K562 (cell line): ENCODE results near the gene ZDHHC24. TPM values are rescaled to one million over a fixed set of nuclear protein-coding genes. Genes with fewer than 3 reads are reported as not detected.

ENCODE experiments used
- ATAC-seq: fragments of 200-7000 bp; cut with Tn5 transposase; 3 replicates; pipeline ENCODE4 v1.9.1; 2020; ENCODE audit warnings: moderate library complexity
- BruUV-seq: library from RNA; stranded (reverse); fragments of 400-500 nt; replicated peaks from 2 replicates; lab custom pipeline; 2021; lab: Mats Ljungman, UMichigan
- CTCF ChIA-PET: fragments of 300-600 bp; formaldehyde crosslinking; extraction: SDS; loops from one replicate; lab custom pipeline; 2021; ENCODE audit warnings: low intra/inter-chr PET ratio; lab: Yijun Ruan, JAX
- POLR2A ChIA-PET: fragments of 300-600, 350-650 bp; sonication (Branson Sonifier 250); formaldehyde crosslinking; extraction: SDS; loops from one replicate; lab custom pipeline; 2021; ENCODE audit warnings: antibody characterized with exemption, inconsistent platforms; lab: Yijun Ruan, JAX
- DNase-seq, 4 experiments: peaks; one replicate each; pipeline versions ENCODE4 v3.0.0 to v3.0.0-alpha.2; 2011 to 2018; ENCODE audit warnings: low spot score in 3 of 4, mixed read lengths in 3 of 4; ENCODE audit errors: extremely low read depth in 1 of 4
- FAIRE-seq: peaks from 2 replicates; lab custom pipeline; 2011; peaks lifted over from hg19 to GRCh38; lab: Jason Lieb, UNC
- H2AFZ ChIP-seq: 2 replicates; pipeline ENCODE4 v1.6.0; 2011; ENCODE audit warnings: low read depth, low read length, control low read depth, inconsistent platforms
- H3K27ac ChIP-seq: fragments of 200-600 bp; 3 replicates; pipeline ENCODE4 v1.8.0; 2011; ENCODE audit warnings: low read depth, mild to moderate bottlenecking, control low read depth, inconsistent platforms, low read length, moderate library complexity, mixed read lengths; ENCODE audit errors: extremely low read depth
- H3K27me3 ChIP-seq, 2 experiments: fragments of 300-600 bp in 1 of 2; 2 replicates in 1 of 2; 3 replicates in 1 of 2; pipeline versions ENCODE4 v1.6.0 to v1.8.0; 2011; ENCODE audit warnings: inconsistent platforms in 2 of 2, low read length in 2 of 2, mild to moderate bottlenecking in 1 of 2, mixed read lengths in 1 of 2, moderate library complexity in 1 of 2; ENCODE audit not compliant: control insufficient read depth in 2 of 2, insufficient read depth in 2 of 2
- H3K36me3 ChIP-seq: fragments of 300-600 bp; 3 replicates; pipeline ENCODE4 v1.8.0; 2011; ENCODE audit warnings: mild to moderate bottlenecking, low read length, inconsistent platforms; ENCODE audit not compliant: control insufficient read depth, insufficient read depth
- H3K4me1 ChIP-seq, 2 experiments: fragments of 200-600 bp in 1 of 2; replicated peaks in 1 of 2; 2 replicates in 1 of 2; 3 replicates in 1 of 2; pipeline versions ENCODE4 v1.5.1 to v1.8.0; 2011; ENCODE audit warnings: inconsistent platforms in 2 of 2, low read length in 2 of 2, mild to moderate bottlenecking in 1 of 2, mixed read lengths in 1 of 2, moderate library complexity in 1 of 2; ENCODE audit not compliant: control insufficient read depth in 2 of 2, insufficient read depth in 2 of 2
- H3K4me2 ChIP-seq: 2 replicates; pipeline ENCODE4 v1.6.1; 2011; ENCODE audit warnings: low read length, control low read depth, inconsistent platforms, mixed read lengths; ENCODE audit not compliant: insufficient read depth
- H3K4me3 ChIP-seq: fragments of 200-600 bp; sonication (generic), shearing (Covaris generic); 2 replicates; pipeline ENCODE4 v1.5.1; 2016; ENCODE audit warnings: control low read depth, inconsistent platforms
- H3K79me2 ChIP-seq: fragments of 200-600 bp; 3 replicates; pipeline ENCODE4 v1.8.0; 2011; ENCODE audit warnings: low read length, inconsistent platforms; ENCODE audit not compliant: control insufficient read depth, insufficient read depth
- H3K9ac ChIP-seq, 2 experiments: 2 replicates each; pipeline versions ENCODE4 v1.6.0 to v1.6.1; 2011; ENCODE audit warnings: low read depth in 2 of 2, low read length in 2 of 2, control low read depth in 1 of 2, inconsistent platforms in 1 of 2, mild to moderate bottlenecking in 1 of 2, mixed read lengths in 1 of 2; ENCODE audit not compliant: insufficient read depth in 1 of 2
- H3K9me1 ChIP-seq: one replicate; pipeline ENCODE4 v1.6.0; 2011; ENCODE audit warnings: inconsistent platforms, mild to moderate bottlenecking, low read length, moderate library complexity; ENCODE audit not compliant: control insufficient read depth, insufficient read depth
- H3K9me3 ChIP-seq: replicated peaks from 2 replicates; pipeline ENCODE4 v1.5.1; 2011; ENCODE audit warnings: low read depth, low read length, inconsistent platforms; ENCODE audit not compliant: control insufficient read depth, insufficient read depth
- H4K20me1 ChIP-seq: replicated peaks from 2 replicates; pipeline ENCODE4 v1.6.1; 2011; ENCODE audit warnings: low read length, inconsistent platforms, mixed read lengths; ENCODE audit not compliant: control insufficient read depth, insufficient read depth
- BCOR ChIP-seq: fragments of 450-650 bp; IDR thresholded peaks from 2 replicates; pipeline ENCODE4 v1.6.1; 2016
- KDM1A ChIP-seq, 2 experiments: fragments of 450-650 bp; IDR thresholded peaks; 2 replicates each; pipeline ENCODE4 v1.6.1; 2016; ENCODE audit warnings: mild to moderate bottlenecking in 2 of 2
- KLF1 ChIP-seq: fragments of 450-650 bp; IDR thresholded peaks from 2 replicates; pipeline ENCODE4 v1.6.1; 2016; ENCODE audit warnings: missing genetic modification characterization, missing compliant biosample characterization
- RBM25 ChIP-seq: fragments of 200-400 bp; formaldehyde crosslinking; IDR thresholded peaks from 2 replicates; pipeline ENCODE4 v1.6.1; 2018; ENCODE audit warnings: low read length, low read depth, moderate library complexity; ENCODE audit not compliant: severe bottlenecking
- SMAD1 ChIP-seq: fragments of 150-350 bp; IDR thresholded peaks from 2 replicates; pipeline ENCODE4 v1.6.1; 2014; ENCODE audit warnings: low read length, low read depth; ENCODE audit not compliant: partially characterized antibody
- WGBS: fragments of 100-300 bp; shearing (Covaris generic); methylation state at CpG from one replicate; pipeline ENCODE4 v1.1.6; 2016; ENCODE audit warnings: low coverage, mixed read lengths; ENCODE audit not compliant: insufficient coverage; ENCODE audit errors: missing lambda C conversion rate; 5-methylcytosine and 5-hydroxymethylcytosine counted together
- in situ Hi-C: fragments of 300-500 bp; cut with MboI; formaldehyde crosslinking; loops from 4 replicates; pipeline ENCODE4 v1.15.0; 2018; ENCODE audit warnings: inconsistent platforms, mixed read lengths
- intact Hi-C: fragments of 100-400 bp; cut with micrococcal nuclease; formaldehyde crosslinking; loops from 2 replicates; pipeline ENCODE4 v1.14.2; 2022
- polyA plus RNA-seq, 8 experiments: library from polyadenylated mRNA; depleted of rRNA in 4 of 8; stranded (reverse) in 5 of 8; unstranded in 3 of 8; fragments of >200 nt; fragmentation: Nextera tagmentation in 2 of 8; fragmentation: Illumina TruSeq in 1 of 8; extraction: Ambion mirVana in 2 of 8; extraction: Trizol in 1 of 8; gene quantifications; 2 replicates each; pipeline versions ENCODE4 v1.2.1 to v1.2.3, GENCODE V29; 2011 to 2014; ENCODE audit warnings: inconsistent platforms in 1 of 8, missing spikeins in 1 of 8
- total RNA-seq, 7 experiments: library from RNA; depleted of rRNA in 6 of 7; stranded (reverse); fragments of >200 nt in 6 of 7; fragmentation: Illumina TruSeq in 2 of 7; extraction: Trizol in 2 of 7; gene quantifications; 2 replicates each; pipeline versions ENCODE4 v1.2.1 to v1.2.3, GENCODE V29; 2011 to 2021; ENCODE audit warnings: low replicate concordance in 1 of 7

The ZDHHC24 gene
- total and polyA plus RNA-seq, 9 of the 15 experiments (the other 6 are each of a cell fraction or from before 2014, with no cell fraction given), result 0.45 to 11.2 (median 2.7) TPM

DNA sequence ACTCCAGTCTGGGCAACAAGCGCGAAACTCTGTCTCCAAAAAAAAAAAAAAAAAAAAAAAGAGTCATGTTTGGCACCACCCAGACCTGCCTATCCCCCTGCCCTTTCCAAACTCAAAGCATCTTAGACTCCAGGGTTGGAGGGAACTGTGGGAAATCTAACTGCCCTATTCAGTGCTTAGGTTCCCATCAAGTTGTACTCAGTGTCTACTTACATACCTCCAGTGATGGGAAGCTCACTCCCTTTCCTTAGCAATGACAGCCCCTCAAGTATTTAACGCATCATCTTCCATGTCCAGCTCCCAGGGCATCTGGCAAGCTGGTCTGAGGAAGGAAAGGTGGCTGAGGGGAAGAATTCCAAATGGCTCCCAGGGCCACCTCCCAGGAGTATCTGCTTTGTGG, 3.8 kb upstream of the ZDHHC24 start:
- no peak overlapping the region for H3K4me3 ChIP-seq
- TF ChIP-seq BCOR (peak; percentile 85), RBM25 (peak; percentile 71), KDM1A (IDR thresholded peaks at IDR 0.05) (peak; percentile 35 to 58; a peak in 2 of 4 replicates), KLF1 (no peak), SMAD1 (no peak)
- TF ChIP-seq, all 486 proteins: peak for 3
- DNase-seq, result no peak
- CTCF ChIA-PET, result no interaction called here
- Histone ChIP-seq H4K20me1 (no peaks in the 10 kb centered on the region), H3K9me3 (no peaks in the 10 kb centered on the region), H3K79me2 (peaks cover 6% of the 10 kb centered on the region; the same call in 1 of the 3 replicates), H3K27me3 (peaks cover 0 to 4% of the 10 kb centered on the region in 2 experiments; a peak in 1 of 5 replicates), H3K4me2 (no peak overlapping the region), H2AFZ (no peak overlapping the region), H3K27ac (no peak overlapping the region), H3K9ac (no peak overlapping the region), H3K36me3 (no peaks in the 10 kb centered on the region), H3K9me1 (no peaks in the 10 kb centered on the region), H3K4me1 (peaks cover 0 to 32% of the 10 kb centered on the region in 2 experiments; a peak in 4 of 5 replicates)
- in situ Hi-C loops, result loop anchor here (10.0 kb wide), 1 partner anchor 265 kb away; no protein-coding TSS in a partner anchor
- ATAC-seq, result no peak
- intact Hi-C loops, result no loop called here
- WGBS, result 20% methylated on average over 3 of the region's 3 CpGs
- POLR2A ChIA-PET, result interaction anchor here (0.5 to 1.8 kb wide), 3 partner anchors 10 to 268 kb away, joined by 3 to 7 read pairs (median 4); no protein-coding TSS in a partner anchor
- no TSS peak for BruUV-seq
- FAIRE-seq, result no peak
